WTC11 (cell line): Measurements from ENCODE around the gene PIWIL4. TPM values are rescaled to one million over a fixed set of nuclear protein-coding genes. Genes with fewer than 3 reads are reported as not detected.

Source experiments
- ATAC-seq: fragments of 200-7000 bp; cut with Tn5 transposase; 2 replicates; pipeline ENCODE4 v1.10.0; 2021; ENCODE audit warnings: mild to moderate bottlenecking, moderate library complexity
- CTCF ChIA-PET: fragments of 300-600 bp; sonication (Branson Sonifier 250); formaldehyde crosslinking; loops from one replicate; lab custom pipeline; 2021; ENCODE audit warnings: antibody characterized with exemption; lab: Charles Lee
- POLR2A ChIA-PET: fragments of 350-600 bp; sonication (Branson Sonifier 250); formaldehyde crosslinking; loops from one replicate; lab custom pipeline; 2021; ENCODE audit warnings: antibody characterized with exemption; lab: Charles Lee
- DNase-seq: peaks from one replicate; pipeline ENCODE4 v3.0.0; 2021; ENCODE audit warnings: low spot score
- H3K27ac Mint-ChIP-seq: 2 replicates; pipeline ENCODE4 v1.8.0; 2021; ENCODE audit warnings: mixed read lengths
- H3K27me3 Mint-ChIP-seq: 2 replicates; pipeline ENCODE4 v1.8.0; 2021; ENCODE audit warnings: low read depth, mild to moderate bottlenecking, moderate library complexity, mixed read lengths
- H3K36me3 Mint-ChIP-seq: 2 replicates; pipeline ENCODE4 v1.8.0; 2021; ENCODE audit warnings: mixed read lengths
- H3K4me1 Mint-ChIP-seq: 2 replicates; pipeline ENCODE4 v1.8.0; 2022; ENCODE audit warnings: mixed read lengths
- H3K4me3 Mint-ChIP-seq: 2 replicates; pipeline ENCODE4 v1.8.0; 2021; ENCODE audit warnings: mild to moderate bottlenecking, moderate library complexity, mixed read lengths
- H3K9me3 Mint-ChIP-seq: 2 replicates; pipeline ENCODE4 v1.8.0; 2021; ENCODE audit warnings: mixed read lengths
- AR ChIP-seq: fragments of 250-450 bp; sonication (Bioruptor Pico); IDR thresholded peaks from 2 replicates; pipeline ENCODE4 v1.9.0; 2021; ENCODE audit warnings: mild to moderate bottlenecking
- ESRRA ChIP-seq: sonication (generic); formaldehyde crosslinking; IDR thresholded peaks from 2 replicates; pipeline ENCODE4 v1.8.1; 2022; ENCODE audit warnings: mild to moderate bottlenecking, missing genetic modification reagents, borderline replicate concordance
- FOXJ3 ChIP-seq: sonication (generic); formaldehyde crosslinking; IDR thresholded peaks from 2 replicates; pipeline ENCODE4 v1.9.0; 2021; ENCODE audit warnings: missing genetic modification reagents, mild to moderate bottlenecking, borderline replicate concordance
- JAZF1 ChIP-seq: fragments of 250-450 bp; sonication (Bioruptor Pico); IDR thresholded peaks from 2 replicates; pipeline ENCODE4 v1.9.0; 2021; ENCODE audit warnings: moderate library complexity, mild to moderate bottlenecking, inconsistent platforms
- MAX ChIP-seq: sonication (generic); formaldehyde crosslinking; IDR thresholded peaks from 2 replicates; pipeline ENCODE4 v1.8.0; 2022; ENCODE audit warnings: mild to moderate bottlenecking, missing genetic modification reagents
- SOX15 ChIP-seq: fragments of 250-450 bp; sonication (Bioruptor Pico); IDR thresholded peaks from 2 replicates; pipeline ENCODE4 v1.9.0; 2021; ENCODE audit warnings: mild to moderate bottlenecking
- STAT6 ChIP-seq: sonication (generic); formaldehyde crosslinking; conservative IDR thresholded peaks from 2 replicates; pipeline ENCODE4 v1.8.1; 2023; ENCODE audit warnings: mild to moderate bottlenecking, low read depth, missing genetic modification reagents, moderate library complexity
- TCF7 ChIP-seq: sonication (generic); formaldehyde crosslinking; IDR thresholded peaks from 2 replicates; pipeline ENCODE4 v1.8.0; 2022; ENCODE audit warnings: mild to moderate bottlenecking, low read depth, missing genetic modification reagents, moderate library complexity
- TP53 ChIP-seq: sonication (generic); formaldehyde crosslinking; IDR thresholded peaks from 2 replicates; pipeline ENCODE4 v1.8.1; 2023; ENCODE audit warnings: mild to moderate bottlenecking, missing genetic modification reagents
- ZNF425 ChIP-seq: fragments of 250-450 bp; sonication (Bioruptor Pico); conservative IDR thresholded peaks from 2 replicates; pipeline ENCODE4 v1.9.0; 2021; ENCODE audit warnings: mild to moderate bottlenecking
- total RNA-seq: library from RNA; stranded (reverse); gene quantifications from 3 replicates; pipeline ENCODE4 v1.2.3, GENCODE V29; 2021
- TF ChIP-seq, protein P1 (sequence below): sonication (generic); formaldehyde crosslinking; IDR thresholded peaks from 2 replicates; pipeline ENCODE4 v1.8.1; 2022; ENCODE audit warnings: low read depth, mild to moderate bottlenecking, moderate library complexity, missing genetic modification reagents, borderline replicate concordance
- TF ChIP-seq, protein P2 (sequence below): fragments of 250-450 bp; sonication (Bioruptor Pico); IDR thresholded peaks from 2 replicates; pipeline ENCODE4 v2.1.2; 2022; ENCODE audit warnings: mild to moderate bottlenecking, moderate library complexity
- TF ChIP-seq, protein P3 (sequence below): sonication (generic); formaldehyde crosslinking; IDR thresholded peaks from 2 replicates; pipeline ENCODE4 v1.8.1; 2023; ENCODE audit warnings: mild to moderate bottlenecking, missing genetic modification reagents, borderline replicate concordance
- TF ChIP-seq, protein P4 (sequence below): sonication (generic); formaldehyde crosslinking; conservative IDR thresholded peaks from 2 replicates; pipeline ENCODE4 v1.8.1; 2022; ENCODE audit warnings: mild to moderate bottlenecking, missing genetic modification reagents

The PIWIL4 gene
- total RNA-seq, 1 experiment from 2014 or later = 0.33 TPM

- TF ChIP-seq AR (CRISPR knock-in tag) (no peak), MAX (CRISPR knock-in tag) (peak; percentile 65)
- TF ChIP-seq, protein P1, sequence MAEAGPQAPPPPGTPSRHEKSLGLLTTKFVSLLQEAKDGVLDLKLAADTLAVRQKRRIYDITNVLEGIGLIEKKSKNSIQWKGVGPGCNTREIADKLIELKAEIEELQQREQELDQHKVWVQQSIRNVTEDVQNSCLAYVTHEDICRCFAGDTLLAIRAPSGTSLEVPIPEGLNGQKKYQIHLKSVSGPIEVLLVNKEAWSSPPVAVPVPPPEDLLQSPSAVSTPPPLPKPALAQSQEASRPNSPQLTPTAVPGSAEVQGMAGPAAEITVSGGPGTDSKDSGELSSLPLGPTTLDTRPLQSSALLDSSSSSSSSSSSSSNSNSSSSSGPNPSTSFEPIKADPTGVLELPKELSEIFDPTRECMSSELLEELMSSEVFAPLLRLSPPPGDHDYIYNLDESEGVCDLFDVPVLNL = no peak
Observed at GRCh38 chr11:94544646-94545263, 22.4 kb upstream of the PIWIL4 start (continued).

DNA sequence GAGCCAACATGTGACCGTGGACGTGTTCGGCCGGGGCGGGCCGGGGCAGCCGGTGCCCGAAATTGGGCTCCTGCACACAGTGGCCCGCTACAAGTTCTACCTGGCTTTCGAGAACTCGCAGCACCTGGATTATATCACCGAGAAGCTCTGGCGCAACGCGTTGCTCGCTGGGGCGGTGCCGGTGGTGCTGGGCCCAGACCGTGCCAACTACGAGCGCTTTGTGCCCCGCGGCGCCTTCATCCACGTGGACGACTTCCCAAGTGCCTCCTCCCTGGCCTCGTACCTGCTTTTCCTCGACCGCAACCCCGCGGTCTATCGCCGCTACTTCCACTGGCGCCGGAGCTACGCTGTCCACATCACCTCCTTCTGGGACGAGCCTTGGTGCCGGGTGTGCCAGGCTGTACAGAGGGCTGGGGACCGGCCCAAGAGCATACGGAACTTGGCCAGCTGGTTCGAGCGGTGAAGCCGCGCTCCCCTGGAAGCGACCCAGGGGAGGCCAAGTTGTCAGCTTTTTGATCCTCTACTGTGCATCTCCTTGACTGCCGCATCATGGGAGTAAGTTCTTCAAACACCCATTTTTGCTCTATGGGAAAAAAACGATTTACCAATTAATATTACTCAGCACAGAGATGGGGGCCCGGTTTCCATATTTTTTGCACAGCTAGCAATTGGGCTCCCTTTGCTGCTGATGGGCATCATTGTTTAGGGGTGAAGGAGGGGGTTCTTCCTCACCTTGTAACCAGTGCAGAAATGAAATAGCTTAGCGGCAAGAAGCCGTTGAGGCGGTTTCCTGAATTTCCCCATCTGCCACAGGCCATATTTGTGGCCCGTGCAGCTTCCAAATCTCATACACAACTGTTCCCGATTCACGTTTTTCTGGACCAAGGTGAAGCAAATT lies 21.7 kb upstream of the PIWIL4 start:
- Mint-ChIP-seq H3K27ac (no peak overlapping the region), H3K4me1 (peaks cover 30% of the 10 kb centered on the region), H3K9me3 (no peaks in the 10 kb centered on the region), H3K27me3 (peaks cover 44% of the 10 kb centered on the region), H3K36me3 (no peaks in the 10 kb centered on the region), H3K4me3 (peak overlapping the region; percentile 79)
- POLR2A ChIA-PET = no interaction called here
- peak; percentile 22 for DNase-seq
- CTCF ChIA-PET = no interaction called here
- TF ChIP-seq ESRRA (CRISPR knock-in tag) (no peak), SOX15 (no peak), MAX (CRISPR knock-in tag) (0 out of 2 replicates have a peak, but pooled peaks have one; percentile 7)
- TF ChIP-seq, protein P2, sequence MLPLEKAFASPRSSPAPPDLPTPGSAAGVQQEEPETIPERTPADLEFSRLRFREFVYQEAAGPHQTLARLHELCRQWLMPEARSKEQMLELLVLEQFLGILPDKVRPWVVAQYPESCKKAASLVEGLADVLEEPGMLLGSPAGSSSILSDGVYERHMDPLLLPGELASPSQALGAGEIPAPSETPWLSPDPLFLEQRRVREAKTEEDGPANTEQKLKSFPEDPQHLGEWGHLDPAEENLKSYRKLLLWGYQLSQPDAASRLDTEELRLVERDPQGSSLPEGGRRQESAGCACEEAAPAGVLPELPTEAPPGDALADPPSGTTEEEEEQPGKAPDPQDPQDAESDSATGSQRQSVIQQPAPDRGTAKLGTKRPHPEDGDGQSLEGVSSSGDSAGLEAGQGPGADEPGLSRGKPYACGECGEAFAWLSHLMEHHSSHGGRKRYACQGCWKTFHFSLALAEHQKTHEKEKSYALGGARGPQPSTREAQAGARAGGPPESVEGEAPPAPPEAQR = no peak
- TF ChIP-seq, protein P3, sequence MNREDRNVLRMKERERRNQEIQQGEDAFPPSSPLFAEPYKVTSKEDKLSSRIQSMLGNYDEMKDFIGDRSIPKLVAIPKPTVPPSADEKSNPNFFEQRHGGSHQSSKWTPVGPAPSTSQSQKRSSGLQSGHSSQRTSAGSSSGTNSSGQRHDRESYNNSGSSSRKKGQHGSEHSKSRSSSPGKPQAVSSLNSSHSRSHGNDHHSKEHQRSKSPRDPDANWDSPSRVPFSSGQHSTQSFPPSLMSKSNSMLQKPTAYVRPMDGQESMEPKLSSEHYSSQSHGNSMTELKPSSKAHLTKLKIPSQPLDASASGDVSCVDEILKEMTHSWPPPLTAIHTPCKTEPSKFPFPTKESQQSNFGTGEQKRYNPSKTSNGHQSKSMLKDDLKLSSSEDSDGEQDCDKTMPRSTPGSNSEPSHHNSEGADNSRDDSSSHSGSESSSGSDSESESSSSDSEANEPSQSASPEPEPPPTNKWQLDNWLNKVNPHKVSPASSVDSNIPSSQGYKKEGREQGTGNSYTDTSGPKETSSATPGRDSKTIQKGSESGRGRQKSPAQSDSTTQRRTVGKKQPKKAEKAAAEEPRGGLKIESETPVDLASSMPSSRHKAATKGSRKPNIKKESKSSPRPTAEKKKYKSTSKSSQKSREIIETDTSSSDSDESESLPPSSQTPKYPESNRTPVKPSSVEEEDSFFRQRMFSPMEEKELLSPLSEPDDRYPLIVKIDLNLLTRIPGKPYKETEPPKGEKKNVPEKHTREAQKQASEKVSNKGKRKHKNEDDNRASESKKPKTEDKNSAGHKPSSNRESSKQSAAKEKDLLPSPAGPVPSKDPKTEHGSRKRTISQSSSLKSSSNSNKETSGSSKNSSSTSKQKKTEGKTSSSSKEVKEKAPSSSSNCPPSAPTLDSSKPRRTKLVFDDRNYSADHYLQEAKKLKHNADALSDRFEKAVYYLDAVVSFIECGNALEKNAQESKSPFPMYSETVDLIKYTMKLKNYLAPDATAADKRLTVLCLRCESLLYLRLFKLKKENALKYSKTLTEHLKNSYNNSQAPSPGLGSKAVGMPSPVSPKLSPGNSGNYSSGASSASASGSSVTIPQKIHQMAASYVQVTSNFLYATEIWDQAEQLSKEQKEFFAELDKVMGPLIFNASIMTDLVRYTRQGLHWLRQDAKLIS (CRISPR knock-in tag) = no peak
- no peak for ATAC-seq

DNA sequence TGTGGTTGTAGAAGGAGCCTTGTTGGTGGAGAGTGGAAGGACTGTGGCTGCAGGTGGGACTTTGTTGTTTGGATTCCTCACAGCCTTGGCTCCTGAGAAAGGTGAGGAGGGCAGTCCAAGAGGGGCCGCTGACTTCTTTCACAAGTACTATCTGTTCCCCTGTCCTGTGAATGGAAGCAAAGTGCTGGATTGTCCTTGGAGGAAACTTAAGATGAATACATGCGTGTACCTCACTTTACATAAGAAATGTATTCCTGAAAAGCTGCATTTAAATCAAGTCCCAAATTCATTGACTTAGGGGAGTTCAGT lies 21.1 kb upstream of the PIWIL4 start:
- no peak for ATAC-seq
- H3K9me3 Mint-ChIP-seq = no peaks in the 10 kb centered on the region
- H3K36me3 Mint-ChIP-seq = no peaks in the 10 kb centered on the region
- H3K27ac Mint-ChIP-seq = no peak overlapping the region
- H3K27me3 Mint-ChIP-seq = peaks cover 42% of the 10 kb centered on the region
- peak overlapping the region; percentile 79 for H3K4me3 Mint-ChIP-seq
- POLR2A ChIA-PET = no interaction called here
- H3K4me1 Mint-ChIP-seq = peaks cover 30% of the 10 kb centered on the region
- no peak for DNase-seq
- CTCF ChIA-PET = no interaction called here
- TF ChIP-seq ZNF425 = no peak
- TF ChIP-seq TP53 (CRISPR knock-in tag) = no peak
- no peak for TF ChIP-seq TCF7 (CRISPR knock-in tag)
- TF ChIP-seq, protein P4, sequence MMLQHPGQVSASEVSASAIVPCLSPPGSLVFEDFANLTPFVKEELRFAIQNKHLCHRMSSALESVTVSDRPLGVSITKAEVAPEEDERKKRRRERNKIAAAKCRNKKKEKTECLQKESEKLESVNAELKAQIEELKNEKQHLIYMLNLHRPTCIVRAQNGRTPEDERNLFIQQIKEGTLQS (CRISPR knock-in tag) = no peak
- no peak for TF ChIP-seq JAZF1 (CRISPR knock-in tag)
- TF ChIP-seq STAT6 (CRISPR knock-in tag) = no peak
- TF ChIP-seq FOXJ3 (CRISPR knock-in tag) = no peak
